Hepatocyte (in vitro differentiated cells): ENCODE results near the gene CACNA2D1. TPM values are rescaled to one million over a fixed set of nuclear protein-coding genes. Genes with fewer than 3 reads are reported as not detected.

Experiments
- DNase-seq: peaks from one replicate; pipeline ENCODE4 v3.0.0-alpha.2; 2016; ENCODE audit warnings: low spot score
- H2AFZ ChIP-seq: fragments of 200-600 bp; sonication (generic); 2 replicates; pipeline ENCODE4 v1.6.0; 2016; ENCODE audit warnings: antibody characterized with exemption, mild to moderate bottlenecking
- H3K27ac ChIP-seq: fragments of 200-600 bp; sonication (generic); 2 replicates; pipeline ENCODE4 v1.5.1; 2016; ENCODE audit warnings: mild to moderate bottlenecking
- H3K27me3 ChIP-seq: fragments of 200-600 bp; sonication (generic); 2 replicates; pipeline ENCODE4 v1.6.1; 2016
- H3K36me3 ChIP-seq: fragments of 200-600 bp; sonication (generic); replicated peaks from 2 replicates; pipeline ENCODE4 v1.5.1; 2016; ENCODE audit warnings: low read depth; ENCODE audit not compliant: insufficient read depth
- H3K4me1 ChIP-seq: fragments of 200-600 bp; sonication (generic); 2 replicates; pipeline ENCODE4 v1.5.1; 2016; ENCODE audit warnings: mild to moderate bottlenecking, moderate library complexity; ENCODE audit not compliant: insufficient read depth
- H3K4me2 ChIP-seq: fragments of 200-600 bp; sonication (generic); 2 replicates; pipeline ENCODE4 v1.6.0; 2016
- H3K4me3 ChIP-seq: fragments of 200-600 bp; sonication (generic); 2 replicates; pipeline ENCODE4 v1.5.1; 2016; ENCODE audit warnings: mild to moderate bottlenecking
- H3K79me2 ChIP-seq: fragments of 200-600 bp; sonication (generic); 2 replicates; pipeline ENCODE4 v1.6.0; 2017; ENCODE audit warnings: mild to moderate bottlenecking
- H3K9me2 ChIP-seq: fragments of 200-600 bp; sonication (generic); replicated peaks from 2 replicates; pipeline ENCODE4 v1.6.0; 2017; ENCODE audit warnings: mild to moderate bottlenecking; ENCODE audit not compliant: insufficient read depth
- H3K9me3 ChIP-seq: fragments of 200-600 bp; sonication (generic); 2 replicates; pipeline ENCODE4 v1.5.1; 2016; ENCODE audit warnings: low read depth, mild to moderate bottlenecking
- H4K20me1 ChIP-seq: fragments of 200-600 bp; sonication (generic); 2 replicates; pipeline ENCODE4 v1.6.0; 2016; ENCODE audit warnings: mild to moderate bottlenecking; ENCODE audit not compliant: insufficient read depth, poor library complexity, severe bottlenecking
- EZH2 ChIP-seq: fragments of 200-600 bp; sonication (generic); IDR thresholded peaks from 2 replicates; pipeline ENCODE4 v1.6.1; 2016; ENCODE audit warnings: antibody characterized with exemption, mild to moderate bottlenecking, borderline replicate concordance
- EZH2phosphoT487 ChIP-seq: fragments of 200-600 bp; sonication (generic); IDR thresholded peaks from one replicate; pipeline ENCODE4 v1.6.1; 2018; ENCODE audit warnings: antibody characterized with exemption, mild to moderate bottlenecking, low read depth, moderate library complexity; ENCODE audit not compliant: unreplicated experiment, severe bottlenecking
- WGBS: methylation state at CpG from one replicate; pipeline ENCODE4 v1.1.6; 2016; ENCODE audit warnings: low lambda C conversion rate; ENCODE audit errors: missing lambda C conversion rate; 5-methylcytosine and 5-hydroxymethylcytosine counted together
- polyA plus RNA-seq: library from polyadenylated mRNA; unstranded; fragments of >200 nt; fragmentation: Nextera tagmentation; extraction: Ambion mirVana; gene quantifications from 2 replicates; pipeline ENCODE4 v1.2.1, GENCODE V29; 2016
- total RNA-seq: library from RNA; depleted of rRNA; stranded (reverse); fragments of >200 nt; gene quantifications from 2 replicates; pipeline ENCODE4 v1.2.3, GENCODE V29; 2014
- TF ChIP-seq, protein P1 (sequence below): fragments of 200-600 bp; sonication (generic); IDR thresholded peaks from 2 replicates; pipeline ENCODE4 v1.5.1; 2016; ENCODE audit warnings: antibody characterized with exemption, mild to moderate bottlenecking; ENCODE audit not compliant: poor library complexity

CACNA2D1 gene
- total and polyA plus RNA-seq, 2 experiments from 2014 or later = 3.1 to 18.9 TPM

DNA sequence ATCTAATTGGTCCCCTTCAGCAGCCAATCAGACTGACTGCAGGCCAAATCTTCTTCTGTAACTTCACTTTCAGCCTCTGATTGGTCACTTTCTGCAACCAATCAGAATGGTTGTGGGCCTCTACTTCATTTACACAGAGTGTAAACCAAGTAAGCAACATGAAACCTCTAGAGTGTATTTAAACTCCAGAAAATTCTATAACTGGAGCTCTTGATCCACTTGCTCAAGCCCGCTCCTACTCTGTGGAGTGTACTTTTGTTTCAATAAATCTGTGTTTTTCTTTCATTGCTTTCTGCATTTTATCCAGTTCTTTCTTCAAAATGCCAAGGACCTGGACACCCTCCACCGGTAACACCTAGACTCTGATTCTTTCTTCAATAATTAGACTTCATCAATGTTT, 319.1 kb downstream of the CACNA2D1 start:
- no peak for DNase-seq
- Histone ChIP-seq H3K4me3 (no peak overlapping the region), H3K9me2 (no peaks in the 10 kb centered on the region), H4K20me1 (no peaks in the 10 kb centered on the region), H3K36me3 (no peaks in the 10 kb centered on the region), H3K4me1 (no peaks in the 10 kb centered on the region), H3K27me3 (no peaks in the 10 kb centered on the region), H3K4me2 (no peak overlapping the region), H3K9me3 (no peaks in the 10 kb centered on the region), H2AFZ (no peak overlapping the region), H3K27ac (no peak overlapping the region), H3K79me2 (no peaks in the 10 kb centered on the region)
- TF ChIP-seq, protein P1, sequence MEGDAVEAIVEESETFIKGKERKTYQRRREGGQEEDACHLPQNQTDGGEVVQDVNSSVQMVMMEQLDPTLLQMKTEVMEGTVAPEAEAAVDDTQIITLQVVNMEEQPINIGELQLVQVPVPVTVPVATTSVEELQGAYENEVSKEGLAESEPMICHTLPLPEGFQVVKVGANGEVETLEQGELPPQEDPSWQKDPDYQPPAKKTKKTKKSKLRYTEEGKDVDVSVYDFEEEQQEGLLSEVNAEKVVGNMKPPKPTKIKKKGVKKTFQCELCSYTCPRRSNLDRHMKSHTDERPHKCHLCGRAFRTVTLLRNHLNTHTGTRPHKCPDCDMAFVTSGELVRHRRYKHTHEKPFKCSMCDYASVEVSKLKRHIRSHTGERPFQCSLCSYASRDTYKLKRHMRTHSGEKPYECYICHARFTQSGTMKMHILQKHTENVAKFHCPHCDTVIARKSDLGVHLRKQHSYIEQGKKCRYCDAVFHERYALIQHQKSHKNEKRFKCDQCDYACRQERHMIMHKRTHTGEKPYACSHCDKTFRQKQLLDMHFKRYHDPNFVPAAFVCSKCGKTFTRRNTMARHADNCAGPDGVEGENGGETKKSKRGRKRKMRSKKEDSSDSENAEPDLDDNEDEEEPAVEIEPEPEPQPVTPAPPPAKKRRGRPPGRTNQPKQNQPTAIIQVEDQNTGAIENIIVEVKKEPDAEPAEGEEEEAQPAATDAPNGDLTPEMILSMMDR = no peak
- TF ChIP-seq EZH2 = no peak
- TF ChIP-seq EZH2phosphoT487 = no peak
- 66% methylated on average over 2 of the region's 2 CpGs for WGBS

- Histone ChIP-seq H3K27me3 (no peaks in the 10 kb centered on the region), H3K4me3 (no peak overlapping the region), H3K36me3 (no peaks in the 10 kb centered on the region), H3K4me1 (no peaks in the 10 kb centered on the region), H3K4me2 (no peak overlapping the region), H3K9me2 (no peaks in the 10 kb centered on the region), H4K20me1 (no peaks in the 10 kb centered on the region), H3K27ac (no peak overlapping the region), H3K79me2 (no peaks in the 10 kb centered on the region), H2AFZ (no peak overlapping the region), H3K9me3 (no peaks in the 10 kb centered on the region)
- TF ChIP-seq, protein P1 = no peak
- TF ChIP-seq EZH2phosphoT487 = no peak
- no peak for TF ChIP-seq EZH2
- WGBS = 87% methylated on average over 2 of the region's 2 CpGs
- no peak for DNase-seq
These were observed 321.3 kb downstream of the CACNA2D1 start for GRCh38 chr7:82122275-82122674.

DNA sequence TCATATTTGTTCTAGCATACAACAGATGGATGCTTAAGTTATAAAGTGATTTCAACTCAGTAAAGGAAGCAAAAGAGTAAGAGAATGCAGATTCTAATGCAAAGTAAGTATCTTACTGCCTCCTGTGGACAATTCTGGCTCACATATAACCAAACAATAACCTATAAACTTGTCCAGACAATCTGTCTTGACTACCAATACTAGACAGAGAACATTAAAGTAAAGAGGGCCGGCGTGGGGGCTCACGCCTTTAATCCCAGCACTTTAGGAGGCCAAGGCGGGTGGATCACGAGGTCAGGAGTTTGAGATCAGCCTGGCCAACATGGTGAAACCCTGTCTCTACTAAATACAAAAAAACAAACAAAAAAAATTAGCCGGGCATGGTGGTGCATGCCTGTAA, 329.3 kb downstream of the CACNA2D1 start:
- Histone ChIP-seq H4K20me1 (no peaks in the 10 kb centered on the region), H3K36me3 (no peaks in the 10 kb centered on the region), H3K4me1 (no peaks in the 10 kb centered on the region), H3K27ac (no peak overlapping the region), H3K79me2 (no peaks in the 10 kb centered on the region), H3K9me2 (no peaks in the 10 kb centered on the region), H3K9me3 (no peaks in the 10 kb centered on the region), H3K4me2 (no peak overlapping the region), H3K27me3 (no peaks in the 10 kb centered on the region), H2AFZ (no peak overlapping the region), H3K4me3 (no peak overlapping the region)
- no peak for TF ChIP-seq EZH2phosphoT487
- TF ChIP-seq, protein P1 = no peak
- no peak for TF ChIP-seq EZH2
- 80% methylated on average over 6 of the region's 6 CpGs for WGBS
- DNase-seq = no peak
